H1 (cell line): ENCODE measurements around the gene FBXL15. TPM values are rescaled to one million over a fixed set of nuclear protein-coding genes. Genes with fewer than 3 reads are reported as not detected.

Experiments used
- SRF ChIP-seq: IDR thresholded peaks from 2 replicates; pipeline ENCODE4 v1.6.1; 2011; ENCODE audit warnings: mild to moderate bottlenecking, low read depth, low read length, moderate library complexity
- polyA plus RNA-seq, 7 experiments: library from polyadenylated mRNA; depleted of rRNA in 3 of 7; stranded (reverse) in 5 of 7; unstranded in 2 of 7; fragments of >200 nt in 5 of 7; fragments of 200-250 nt in 2 of 7; gene quantifications; 1 replicate in 5 of 7; 2 replicates in 1 of 7; 4 replicates in 1 of 7; pipeline versions ENCODE4 v1.2.1 to v1.2.3, GENCODE V29; 2011 to 2013; ENCODE audit warnings: missing spikeins in 2 of 7, mixed read lengths in 2 of 7
- total RNA-seq: library from RNA; stranded (reverse); fragmentation: NEBNext Ultra II Directional; extraction: Animal tissue kit (Norgen Biotek cat#: 25700); gene quantifications from 2 replicates; pipeline ENCODE4 v1.2.1, GENCODE V29; 2021

Gene FBXL15
- total and polyA plus RNA-seq, 2 of the 8 experiments (the other 6 are each of a cell fraction or from before 2014, with no cell fraction given), result 11.3 to 22.6 TPM

DNA sequence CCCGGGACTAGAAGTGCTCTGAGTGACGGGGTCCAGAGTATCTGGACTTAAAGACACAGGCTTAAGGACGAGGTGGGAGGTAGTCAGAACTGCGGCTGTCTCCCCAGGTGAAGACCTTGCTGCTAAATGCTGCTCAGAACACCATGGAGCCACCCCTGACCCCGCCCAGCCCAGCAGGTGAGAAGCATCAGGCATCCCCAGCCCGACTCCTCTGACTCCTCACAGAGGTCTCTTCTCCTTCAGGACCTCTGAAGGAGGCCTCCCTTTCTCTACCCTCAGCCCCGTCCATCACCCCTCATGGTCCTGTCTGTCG is 19.3 kb upstream of the FBXL15 start (continued):
- TF ChIP-seq SRF, result no peak
